H1 (cell line): Measurements from ENCODE around the gene CHN2. TPM values are rescaled to one million over a fixed set of nuclear protein-coding genes. Genes with fewer than 3 reads are reported as not detected.

Experiments
- CTCF ChIA-PET: fragments of 300-600 bp; sonication (Branson Sonifier 250); formaldehyde crosslinking; loops from one replicate; lab custom pipeline; 2021; ENCODE audit not compliant: partially characterized antibody; lab: Charles Lee
- POLR2A ChIA-PET: fragments of 300-600 bp; sonication (Branson Sonifier 250); formaldehyde crosslinking; loops from one replicate; lab custom pipeline; 2021; ENCODE audit warnings: inconsistent platforms; ENCODE audit not compliant: partially characterized antibody; lab: Charles Lee
- DNase-seq, 2 experiments: peaks; one replicate each; pipeline versions ENCODE4 v3.0.0 to v3.0.0-alpha.2; 2010 to 2022; ENCODE audit warnings: low spot score in 2 of 2, low read depth in 1 of 2, mixed read lengths in 1 of 2
- FAIRE-seq: peaks from 2 replicates; lab custom pipeline; 2011; peaks lifted over from hg19 to GRCh38; lab: Jason Lieb, UNC
- H2AFZ ChIP-seq: 2 replicates; pipeline ENCODE4 v1.8.1; 2012; ENCODE audit warnings: low read length, inconsistent platforms
- H2AK5ac ChIP-seq: 2 replicates; pipeline ENCODE4 v1.6.1; 2013; ENCODE audit warnings: low read depth, low read length
- H2BK120ac ChIP-seq: replicated peaks from 2 replicates; pipeline ENCODE3; 2013; ENCODE audit warnings: low read depth, low read length, inconsistent platforms
- H2BK12ac ChIP-seq: 2 replicates; pipeline ENCODE4 v1.6.1; 2013; ENCODE audit warnings: low read depth, low read length
- H2BK15ac ChIP-seq: 2 replicates; pipeline ENCODE4 v1.6.1; 2013; ENCODE audit warnings: low read length
- H2BK20ac ChIP-seq: 2 replicates; pipeline ENCODE4 v1.6.1; 2013; ENCODE audit warnings: low read length
- H2BK5ac ChIP-seq: 2 replicates; pipeline ENCODE4 v1.6.1; 2013; ENCODE audit warnings: low read depth, low read length
- H3K14ac ChIP-seq: 2 replicates; pipeline ENCODE4 v1.6.1; 2013; ENCODE audit warnings: inconsistent platforms; ENCODE audit not compliant: insufficient read length
- H3K18ac ChIP-seq: 2 replicates; pipeline ENCODE4 v1.6.1; 2013; ENCODE audit warnings: low read length; ENCODE audit errors: extremely low read depth
- H3K23ac ChIP-seq: 2 replicates; pipeline ENCODE4 v1.6.1; 2013; ENCODE audit warnings: inconsistent platforms; ENCODE audit not compliant: insufficient read length
- H3K23me2 ChIP-seq: 2 replicates; pipeline ENCODE4 v1.6.1; 2013; ENCODE audit warnings: low read depth, low read length
- H3K27ac ChIP-seq: 2 replicates; pipeline ENCODE4 v1.6.1; 2011; ENCODE audit warnings: low read depth, low read length, inconsistent platforms
- H3K27me3 ChIP-seq, 4 experiments: replicated peaks in 1 of 4; 1 replicate in 1 of 4; 2 replicates in 3 of 4; pipeline versions ENCODE4 v1.6.1 to v1.8.1; 2011 to 2013; ENCODE audit warnings: low read length in 3 of 4, mild to moderate bottlenecking in 3 of 4, inconsistent platforms in 2 of 4, mixed read lengths in 2 of 4, moderate library complexity in 1 of 4; ENCODE audit not compliant: control insufficient read depth in 3 of 4, insufficient read depth in 3 of 4; ENCODE audit errors: extremely low read depth in 1 of 4
- H3K36me3 ChIP-seq, 4 experiments: 2 replicates each; pipeline versions ENCODE4 v1.6.1 to v1.8.1; 2011 to 2013; ENCODE audit warnings: mild to moderate bottlenecking in 4 of 4, low read length in 3 of 4, moderate library complexity in 2 of 4, control low read depth in 1 of 4, inconsistent platforms in 1 of 4; ENCODE audit not compliant: insufficient read depth in 4 of 4, control insufficient read depth in 2 of 4
- H3K4ac ChIP-seq: replicated peaks from 2 replicates; pipeline ENCODE3; 2013; ENCODE audit warnings: low read length, low read depth, mixed read lengths, inconsistent platforms; ENCODE audit not compliant: insufficient read length
- H3K4me1 ChIP-seq, 4 experiments: replicated peaks in 1 of 4; 1 replicate in 1 of 4; 2 replicates in 3 of 4; pipeline versions ENCODE4 v1.6.1 to v1.8.1; 2011 to 2013; ENCODE audit warnings: low read length in 3 of 4, inconsistent platforms in 2 of 4, mixed read lengths in 1 of 4; ENCODE audit not compliant: insufficient read depth in 4 of 4, control insufficient read depth in 3 of 4
- H3K4me2 ChIP-seq, 2 experiments: 2 replicates each; pipeline versions ENCODE4 v1.6.1 to v1.8.1; 2011 to 2013; ENCODE audit warnings: low read depth in 2 of 2, low read length in 2 of 2, control low read depth in 1 of 2, inconsistent platforms in 1 of 2, mild to moderate bottlenecking in 1 of 2; ENCODE audit not compliant: insufficient read depth in 1 of 2
- H3K4me3 ChIP-seq, 4 experiments: fragments of 200-600, 300-600 bp in 1 of 4; sonication (generic), shearing (Covaris generic), sonication (Bioruptor Twin) in 1 of 4; 2 replicates each; pipeline versions ENCODE4 v1.5.1 to v1.8.1; 2011 to 2016; ENCODE audit warnings: low read length in 4 of 4, low read depth in 3 of 4, control low read depth in 2 of 4, inconsistent platforms in 2 of 4, mild to moderate bottlenecking in 2 of 4, mixed read lengths in 1 of 4, moderate library complexity in 1 of 4; ENCODE audit not compliant: insufficient read depth in 2 of 4; ENCODE audit errors: extremely low read depth in 1 of 4
- H3K56ac ChIP-seq: replicated peaks from 2 replicates; pipeline ENCODE3; 2013; ENCODE audit warnings: low read depth, mild to moderate bottlenecking, mixed read lengths, low read length, inconsistent platforms; ENCODE audit not compliant: insufficient read length
- H3K79me1 ChIP-seq: 2 replicates; pipeline ENCODE4 v1.6.1; 2013; ENCODE audit warnings: low read depth, low read length, control low read depth
- H3K79me2 ChIP-seq, 2 experiments: 2 replicates each; pipeline versions ENCODE4 v1.6.1 to v1.8.1; 2012 to 2013; ENCODE audit warnings: low read length in 2 of 2, mild to moderate bottlenecking in 2 of 2, inconsistent platforms in 1 of 2; ENCODE audit not compliant: insufficient read depth in 2 of 2, control insufficient read depth in 1 of 2
- H3K9ac ChIP-seq, 4 experiments: replicated peaks in 1 of 4; 1 replicate in 1 of 4; 2 replicates in 3 of 4; pipeline versions ENCODE4 v1.6.1 to v1.8.1; 2011 to 2013; ENCODE audit warnings: low read depth in 3 of 4, low read length in 3 of 4, control low read depth in 2 of 4, mild to moderate bottlenecking in 2 of 4, moderate library complexity in 2 of 4, inconsistent platforms in 1 of 4; ENCODE audit errors: extremely low read depth in 1 of 4
- H3K9me3 ChIP-seq, 2 experiments: 2 replicates each; pipeline versions ENCODE4 v1.6.1 to v1.8.1; 2012 to 2013; ENCODE audit warnings: mild to moderate bottlenecking in 2 of 2, moderate library complexity in 2 of 2, control low read depth in 1 of 2, inconsistent platforms in 1 of 2, low read depth in 1 of 2, low read length in 1 of 2, mixed read lengths in 1 of 2; ENCODE audit not compliant: insufficient read depth in 2 of 2
- H4K20me1 ChIP-seq, 2 experiments: replicated peaks in 1 of 2; 2 replicates each; pipeline versions ENCODE3 to v1.8.1; 2011 to 2013; ENCODE audit warnings: inconsistent platforms in 2 of 2, low read length in 2 of 2, mild to moderate bottlenecking in 1 of 2; ENCODE audit not compliant: insufficient read depth in 2 of 2, control insufficient read depth in 1 of 2
- H4K5ac ChIP-seq: 2 replicates; pipeline ENCODE4 v1.6.1; 2013; ENCODE audit warnings: low read length, low read depth, mixed read lengths, inconsistent platforms; ENCODE audit not compliant: insufficient read length
- H4K8ac ChIP-seq: 2 replicates; pipeline ENCODE4 v1.8.0; 2013; ENCODE audit warnings: mild to moderate bottlenecking, moderate library complexity, low read length, inconsistent platforms; ENCODE audit not compliant: insufficient read depth; ENCODE audit errors: extremely low read depth
- H4K91ac ChIP-seq: replicated peaks from 2 replicates; pipeline ENCODE3; 2013; ENCODE audit warnings: low read length, mixed read lengths, inconsistent platforms; ENCODE audit not compliant: insufficient read length
- BCL11A ChIP-seq, 2 experiments: IDR thresholded peaks; one replicate each; pipeline ENCODE4 v1.6.1; 2011; ENCODE audit warnings: low read depth in 2 of 2, low read length in 2 of 2, mild to moderate bottlenecking in 2 of 2
- EZH2 ChIP-seq: fragments of 200-600 bp; sonication (generic); IDR thresholded peaks from 2 replicates; pipeline ENCODE4 v1.7.1; 2012; ENCODE audit warnings: low read depth, mild to moderate bottlenecking, moderate library complexity, low read length, inconsistent platforms; ENCODE audit not compliant: severe bottlenecking
- WGBS, 2 experiments: shearing (Covaris generic) in 1 of 2; methylation state at CpG; one replicate each; pipeline versions ENCODE4 v1.1.6 to v1.1.7; 2013 to 2015; ENCODE audit warnings: low lambda C conversion rate in 2 of 2, mixed read lengths in 2 of 2, inconsistent platforms in 1 of 2, low coverage in 1 of 2, missing lambda C conversion rate in 1 of 2; ENCODE audit not compliant: insufficient replicate concordance in 2 of 2, insufficient coverage in 1 of 2, insufficient read length in 1 of 2; ENCODE audit errors: extremely low coverage in 1 of 2, missing lambda C conversion rate in 1 of 2; 5-methylcytosine and 5-hydroxymethylcytosine counted together
- polyA plus RNA-seq, 7 experiments: library from polyadenylated mRNA; depleted of rRNA in 3 of 7; stranded (reverse) in 5 of 7; unstranded in 2 of 7; fragments of >200 nt in 5 of 7; fragments of 200-250 nt in 2 of 7; gene quantifications; 1 replicate in 5 of 7; 2 replicates in 1 of 7; 4 replicates in 1 of 7; pipeline versions ENCODE4 v1.2.1 to v1.2.3, GENCODE V29; 2011 to 2013; ENCODE audit warnings: missing spikeins in 2 of 7, mixed read lengths in 2 of 7
- total RNA-seq: library from RNA; stranded (reverse); fragmentation: NEBNext Ultra II Directional; extraction: Animal tissue kit (Norgen Biotek cat#: 25700); gene quantifications from 2 replicates; pipeline ENCODE4 v1.2.1, GENCODE V29; 2021

Gene CHN2
- total and polyA plus RNA-seq, 2 of the 8 experiments (the other 6 are each of a cell fraction or from before 2014, with no cell fraction given) = 2.9 to 4.8 TPM

DNA sequence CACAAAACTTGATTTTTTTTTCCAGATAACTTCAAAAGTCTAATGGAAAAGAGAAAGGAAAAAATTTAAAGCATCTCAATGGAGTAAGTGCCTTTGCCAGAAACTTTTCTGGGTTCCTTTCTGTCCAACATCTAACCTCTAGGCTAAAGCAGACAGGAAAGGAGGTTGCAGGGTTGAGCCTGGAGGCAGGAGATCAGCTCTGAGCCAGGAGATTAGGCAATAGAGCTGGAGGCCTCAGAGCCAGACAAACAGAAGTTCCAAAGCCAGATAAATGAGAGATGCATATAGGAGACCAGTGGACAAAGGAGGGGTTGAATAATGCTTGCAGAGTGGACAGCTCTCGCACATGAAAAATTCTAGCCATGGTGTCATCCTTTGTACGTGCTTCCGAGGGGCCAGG lies 42.9 kb downstream of the CHN2 start:
- no peak for FAIRE-seq

More for the DNA sequence above, 42.9 kb downstream of the CHN2 start:
- H3K9me3 ChIP-seq = no peaks in the 10 kb centered on the region
- no peak overlapping the region for H3K4me2 ChIP-seq
- CTCF ChIA-PET = interaction anchor here (0.6 to 5.2 kb wide), 7 partner anchors 8 to 171 kb away, joined by 3 to 29 read pairs (median 10); no protein-coding TSS in a partner anchor
- no peaks in the 10 kb centered on the region for H3K23me2 ChIP-seq
- no peak overlapping the region for H4K91ac ChIP-seq
- no peak overlapping the region for H2BK20ac ChIP-seq
- no peaks in the 10 kb centered on the region for H3K27me3 ChIP-seq
- no peak overlapping the region for H4K5ac ChIP-seq
- H4K8ac ChIP-seq = no peak overlapping the region
- no peak overlapping the region for H2BK12ac ChIP-seq
- no peak overlapping the region for H3K4me3 ChIP-seq
- H2BK120ac ChIP-seq = no peak overlapping the region
- H3K36me3 ChIP-seq = no peaks in the 10 kb centered on the region
- no peak for TF ChIP-seq BCL11A (IDR thresholded peaks at IDR 0.05; ENCODE audit: low read depth in 2 of 2, low read length in 2 of 2)
- TF ChIP-seq EZH2 = no peak
- no peak overlapping the region for H2AK5ac ChIP-seq
- H3K79me1 ChIP-seq = no peaks in the 10 kb centered on the region
- no peak overlapping the region for H2BK15ac ChIP-seq
- H3K14ac ChIP-seq = no peak overlapping the region
- no peak overlapping the region for H2BK5ac ChIP-seq
- no peak overlapping the region for H2AFZ ChIP-seq
- H3K9ac ChIP-seq = no peak overlapping the region
- H3K27ac ChIP-seq = no peak overlapping the region
- no peaks in the 10 kb centered on the region for H3K4me1 ChIP-seq
- WGBS, 2 experiments = 89% methylated on average over 3 of the region's 3 CpGs; no CpG with 5 or more reads in 1 of the 2 experiments
- POLR2A ChIA-PET = interaction anchor here (0.6 kb wide), 1 partner anchor 37 kb away, joined by 6 read pairs; no protein-coding TSS in a partner anchor
- H3K4ac ChIP-seq = no peak overlapping the region
- H3K56ac ChIP-seq = no peak overlapping the region
- no peak for DNase-seq
- no peaks in the 10 kb centered on the region for H3K79me2 ChIP-seq
- no peak overlapping the region for H3K18ac ChIP-seq
- no peaks in the 10 kb centered on the region for H4K20me1 ChIP-seq
- H3K23ac ChIP-seq = no peak overlapping the region
